Breast epithelium (tissue), 3 donors: ENCODE data around the gene JMJD8.

Source experiments
- POLR2A ChIP-seq: fragments of 450-650 bp; IDR thresholded peaks from one replicate; pipeline ENCODE4 v1.6.1; 2016; ENCODE audit warnings: antibody characterized with exemption, mild to moderate bottlenecking, moderate library complexity
- POLR2AphosphoS5 ChIP-seq, 3 donors: sonication (generic); formaldehyde crosslinking; IDR thresholded peaks; one replicate each; pipeline ENCODE4 v1.6.1; 2017; ENCODE audit warnings: antibody characterized with exemption in 3 of 3
- TF ChIP-seq, protein P1 (sequence below), 3 donors: fragments of 450-650 bp; IDR thresholded peaks; one replicate each; pipeline ENCODE4 v1.5.1; 2016 to 2017; ENCODE audit warnings: antibody characterized with exemption in 3 of 3, mild to moderate bottlenecking in 3 of 3, moderate library complexity in 3 of 3

DNA sequence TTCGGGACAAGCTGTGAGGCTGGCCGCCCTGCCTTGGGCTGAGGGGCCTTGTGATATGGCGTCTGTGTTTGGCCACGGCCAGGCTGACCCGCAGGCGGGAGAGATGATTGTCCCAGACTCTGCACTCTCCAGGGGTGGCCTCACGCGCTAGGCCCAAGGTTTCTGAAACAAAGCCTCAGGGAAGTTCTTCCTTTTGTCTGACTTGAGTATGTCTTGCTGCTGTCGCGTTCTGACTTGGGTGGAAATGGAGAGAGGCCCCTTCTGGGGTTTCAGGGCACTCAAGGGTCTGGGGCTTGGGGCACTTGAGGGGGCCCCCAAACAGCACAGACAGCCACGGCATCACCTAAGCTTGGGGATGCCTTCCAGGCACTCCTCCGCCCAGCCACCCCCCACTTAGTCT is 26.9 kb upstream of the JMJD8 start:
- TF ChIP-seq, protein P1, sequence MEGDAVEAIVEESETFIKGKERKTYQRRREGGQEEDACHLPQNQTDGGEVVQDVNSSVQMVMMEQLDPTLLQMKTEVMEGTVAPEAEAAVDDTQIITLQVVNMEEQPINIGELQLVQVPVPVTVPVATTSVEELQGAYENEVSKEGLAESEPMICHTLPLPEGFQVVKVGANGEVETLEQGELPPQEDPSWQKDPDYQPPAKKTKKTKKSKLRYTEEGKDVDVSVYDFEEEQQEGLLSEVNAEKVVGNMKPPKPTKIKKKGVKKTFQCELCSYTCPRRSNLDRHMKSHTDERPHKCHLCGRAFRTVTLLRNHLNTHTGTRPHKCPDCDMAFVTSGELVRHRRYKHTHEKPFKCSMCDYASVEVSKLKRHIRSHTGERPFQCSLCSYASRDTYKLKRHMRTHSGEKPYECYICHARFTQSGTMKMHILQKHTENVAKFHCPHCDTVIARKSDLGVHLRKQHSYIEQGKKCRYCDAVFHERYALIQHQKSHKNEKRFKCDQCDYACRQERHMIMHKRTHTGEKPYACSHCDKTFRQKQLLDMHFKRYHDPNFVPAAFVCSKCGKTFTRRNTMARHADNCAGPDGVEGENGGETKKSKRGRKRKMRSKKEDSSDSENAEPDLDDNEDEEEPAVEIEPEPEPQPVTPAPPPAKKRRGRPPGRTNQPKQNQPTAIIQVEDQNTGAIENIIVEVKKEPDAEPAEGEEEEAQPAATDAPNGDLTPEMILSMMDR (IDR thresholded peaks at IDR 0.05): no peak
- TF ChIP-seq POLR2AphosphoS5 (IDR thresholded peaks at IDR 0.05) (no peak), POLR2A (no peak)
